Subcutaneous adipose tissue (tissue), 4 donors: ENCODE measurements around the gene SKAP1. TPM values are rescaled to one million over a fixed set of nuclear protein-coding genes. Genes with fewer than 3 reads are reported as not detected.

Source experiments
- CTCF ChIP-seq: fragments of 450-650 bp; IDR thresholded peaks from one replicate; pipeline ENCODE4 v1.5.1; 2016; ENCODE audit warnings: low read depth, mild to moderate bottlenecking, control low read depth, antibody characterized with exemption, moderate library complexity
- total RNA-seq, 4 donors: library from RNA; depleted of rRNA; stranded (reverse); fragments of >200 nt; gene quantifications; one replicate each; pipeline ENCODE4 v1.1.0, GENCODE V29; 2016

Gene SKAP1
- total RNA-seq, 4 donors from 2014 or later, result 2.5 to 3.9 (median 3.1) TPM; not detected in 1

GRCh38 chr17:48296453-48296852 is 133.6 kb downstream of the SKAP1 start:
- TF ChIP-seq CTCF, result no peak

- TF ChIP-seq CTCF, result no peak
Observed at GRCh38 chr17:48295362-48296288, 134.4 kb downstream of the SKAP1 start.

- no peak for TF ChIP-seq CTCF
Observed at GRCh38 chr17:48294806-48295361, 135.1 kb downstream of the SKAP1 start.

- TF ChIP-seq CTCF, result no peak
Observed at GRCh38 chr17:48294020-48294805, 135.8 kb downstream of the SKAP1 start.

- no peak for TF ChIP-seq CTCF
Observed at GRCh38 chr17:48293319-48294019, 136.5 kb downstream of the SKAP1 start.

- TF ChIP-seq CTCF, result no peak
Observed at GRCh38 chr17:48290378-48290777, 139.6 kb downstream of the SKAP1 start.
